HFFc6 (cell line): ENCODE measurements around the gene MYO1D. TPM values are rescaled to one million over a fixed set of nuclear protein-coding genes. Genes with fewer than 3 reads are reported as not detected.

Source experiments
- DNase-seq: peaks from one replicate; pipeline ENCODE4 v3.0.0-alpha.2; 2018
- H3K27ac Mint-ChIP-seq: 2 replicates; pipeline ENCODE4 v1.8.0; 2020; ENCODE audit warnings: mild to moderate bottlenecking, mixed read lengths
- H3K27me3 Mint-ChIP-seq: 2 replicates; pipeline ENCODE4 v1.8.0; 2021; ENCODE audit warnings: mild to moderate bottlenecking, moderate library complexity, mixed read lengths; ENCODE audit not compliant: insufficient read depth
- H3K36me3 Mint-ChIP-seq: 2 replicates; pipeline ENCODE4 v1.8.0; 2021; ENCODE audit warnings: low read depth, mixed read lengths
- H3K4me1 Mint-ChIP-seq: 2 replicates; pipeline ENCODE4 v1.8.0; 2020; ENCODE audit warnings: low read depth, mixed read lengths
- H3K4me3 Mint-ChIP-seq: 2 replicates; pipeline ENCODE4 v1.8.0; 2020; ENCODE audit warnings: mild to moderate bottlenecking, moderate library complexity, mixed read lengths
- H3K9me3 Mint-ChIP-seq: 2 replicates; pipeline ENCODE4 v1.8.0; 2020; ENCODE audit warnings: mild to moderate bottlenecking, mixed read lengths
- CTCF ChIP-seq: fragments of 200-600 bp; sonication (generic); IDR thresholded peaks from 2 replicates; pipeline ENCODE4 v1.5.0; 2021; ENCODE audit warnings: antibody characterized with exemption, mild to moderate bottlenecking
- total RNA-seq, 6 experiments: library from RNA; stranded (reverse); fragmentation: NEBNext Ultra II Directional; extraction: Animal tissue kit (Norgen Biotek cat#: 25700); gene quantifications; 2 replicates in 1 of 6; 3 replicates in 5 of 6; pipeline ENCODE4 v1.2.3, GENCODE V29; 2021

MYO1D gene
- total RNA-seq, 6 experiments from 2014 or later = 3.8 to 28.8 (median 4.8) TPM

GRCh38 chr17:32558997-32559650, 317.8 kb downstream of the MYO1D start:
- Mint-ChIP-seq H3K4me3 (no peak overlapping the region), H3K36me3 (no peaks in the 10 kb centered on the region), H3K9me3 (no peaks in the 10 kb centered on the region), H3K27me3 (peaks cover 3% of the 10 kb centered on the region; the same call in 1 of the 2 replicates), H3K4me1 (no peaks in the 10 kb centered on the region), H3K27ac (no peak overlapping the region)
- no peak for DNase-seq
- no peak for TF ChIP-seq CTCF

DNA sequence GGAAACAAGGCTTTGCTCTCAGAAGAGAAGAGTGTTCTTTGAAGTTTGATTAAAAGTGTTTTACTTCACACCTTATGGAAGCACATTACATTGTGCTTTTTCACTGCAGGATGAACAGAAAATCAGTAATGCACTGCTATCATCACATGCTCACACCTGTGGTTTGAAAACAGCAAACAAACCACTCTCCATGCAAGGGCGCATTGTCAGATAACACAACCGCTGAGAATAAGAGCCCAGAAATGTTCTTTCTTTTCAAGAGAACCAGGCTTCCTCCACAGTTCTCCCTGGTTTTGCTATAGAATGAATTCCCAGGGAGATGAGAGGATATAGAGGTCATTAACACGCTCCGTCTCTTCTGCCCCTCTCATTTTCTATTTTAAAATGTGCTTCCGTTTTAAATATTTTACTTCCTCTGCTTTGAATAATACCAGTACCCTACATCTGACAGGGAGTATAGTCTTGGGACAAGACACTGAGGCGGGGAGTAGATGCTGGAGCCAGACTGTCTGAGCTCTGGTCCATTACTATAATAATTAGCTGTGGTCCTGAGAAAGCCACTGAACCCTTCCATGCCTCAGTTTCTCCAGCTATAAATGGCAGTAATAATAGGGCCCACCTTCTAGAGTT, 318.5 kb downstream of the MYO1D start:
- no peak for DNase-seq
- Mint-ChIP-seq H3K4me3 (no peak overlapping the region), H3K36me3 (no peaks in the 10 kb centered on the region), H3K27me3 (peaks cover 3% of the 10 kb centered on the region; the same call in 1 of the 2 replicates), H3K27ac (no peak overlapping the region), H3K9me3 (no peaks in the 10 kb centered on the region), H3K4me1 (no peaks in the 10 kb centered on the region)
- TF ChIP-seq CTCF = no peak

DNA sequence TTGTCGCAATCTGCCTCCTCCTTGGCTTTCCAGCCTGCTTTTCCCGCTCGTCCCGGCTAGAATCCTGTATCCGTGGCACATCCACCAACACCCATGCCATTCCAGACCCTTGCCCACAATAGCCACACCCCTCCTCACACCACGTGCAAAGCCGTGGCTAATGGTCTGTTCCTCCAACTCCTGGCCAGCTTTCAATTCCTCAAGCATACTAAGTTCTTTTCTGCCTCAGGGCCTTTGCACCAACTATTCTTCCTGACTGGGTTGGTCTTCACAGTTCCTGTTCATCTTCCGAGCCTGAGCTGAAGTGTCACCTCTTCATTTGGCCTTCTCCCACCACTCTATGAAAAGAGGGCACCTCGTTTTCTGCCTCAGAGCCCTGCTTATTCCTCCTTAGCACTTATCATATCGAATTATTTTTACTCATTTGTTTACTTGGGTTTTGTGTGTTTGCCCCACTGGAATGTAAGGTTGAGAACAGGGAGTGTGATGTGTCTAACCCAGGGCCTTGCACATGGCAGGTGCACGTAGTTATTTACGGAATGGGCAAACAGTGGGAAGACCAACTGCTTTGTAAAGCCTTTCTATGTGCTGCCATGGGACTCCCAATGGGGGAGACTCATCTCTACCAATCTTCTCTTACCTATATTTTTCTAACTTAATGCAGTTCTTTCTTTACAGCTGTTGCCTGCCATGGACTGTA, 321.2 kb downstream of the MYO1D start:
- TF ChIP-seq CTCF = no peak

DNA sequence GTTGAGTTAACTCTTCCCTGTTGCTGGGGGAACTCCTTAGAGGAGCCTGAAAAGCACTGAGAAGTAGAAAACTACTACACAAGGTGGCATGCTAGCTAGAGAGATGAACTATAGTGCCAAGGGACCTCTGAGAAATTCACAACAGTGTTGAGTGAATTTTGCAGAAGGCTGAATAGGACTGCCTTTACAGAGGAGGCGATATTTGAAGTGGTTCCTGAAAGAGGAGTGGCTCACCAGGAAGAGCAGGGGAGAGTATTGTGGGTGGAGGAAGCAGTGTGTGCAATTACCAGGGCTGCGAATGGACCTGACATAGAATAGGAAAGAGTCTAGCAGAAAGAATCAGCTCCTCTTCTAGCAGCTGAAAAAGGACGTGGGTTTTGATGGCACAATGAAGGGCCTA, 323.8 kb downstream of the MYO1D start:
- Mint-ChIP-seq H3K36me3 (no peaks in the 10 kb centered on the region), H3K27ac (no peak overlapping the region), H3K27me3 (peaks cover 2% of the 10 kb centered on the region), H3K4me1 (peaks cover 18% of the 10 kb centered on the region), H3K9me3 (no peaks in the 10 kb centered on the region), H3K4me3 (no peak overlapping the region)
- TF ChIP-seq CTCF = no peak
- DNase-seq = no peak

More for the DNA sequence above, 321.2 kb downstream of the MYO1D start:
- H3K4me3 Mint-ChIP-seq = no peak overlapping the region
- DNase-seq = no peak
- H3K27ac Mint-ChIP-seq = no peak overlapping the region
- no peaks in the 10 kb centered on the region; the same call in 1 of the 2 replicates for H3K27me3 Mint-ChIP-seq
- no peaks in the 10 kb centered on the region for H3K9me3 Mint-ChIP-seq
- no peaks in the 10 kb centered on the region for H3K36me3 Mint-ChIP-seq
- H3K4me1 Mint-ChIP-seq = peaks cover 14% of the 10 kb centered on the region

DNA sequence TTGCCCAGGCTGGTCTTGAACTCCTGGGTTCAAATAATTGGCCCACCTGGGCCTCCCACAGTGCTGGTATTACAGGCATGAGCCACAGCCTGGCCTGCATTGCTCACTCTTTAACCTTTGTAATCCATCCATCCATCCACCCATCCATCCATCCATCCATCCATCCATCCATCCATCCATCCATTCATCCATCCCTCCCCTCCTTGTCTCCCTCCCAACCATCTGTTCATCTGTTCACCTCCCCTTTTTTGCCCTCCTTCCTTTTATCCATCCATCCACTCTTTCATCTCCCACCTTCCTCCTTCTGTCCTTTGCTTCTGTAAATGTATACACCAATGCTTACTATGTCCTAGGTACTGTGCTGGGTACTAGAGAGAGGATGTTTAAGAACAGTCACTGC, 324.6 kb downstream of the MYO1D start:
- TF ChIP-seq CTCF = no peak
- no peaks in the 10 kb centered on the region for H3K9me3 Mint-ChIP-seq
- DNase-seq = no peak
- H3K4me1 Mint-ChIP-seq = peaks cover 18% of the 10 kb centered on the region
- H3K27ac Mint-ChIP-seq = no peak overlapping the region
- no peak overlapping the region for H3K4me3 Mint-ChIP-seq
- H3K27me3 Mint-ChIP-seq = peaks cover 2% of the 10 kb centered on the region
- no peaks in the 10 kb centered on the region for H3K36me3 Mint-ChIP-seq
